Endothelial cell of umbilical vein (primary cell): ENCODE data around the gene DYRK1A. TPM values are rescaled to one million over a fixed set of nuclear protein-coding genes. Genes with fewer than 3 reads are reported as not detected.
A peak's percentile ranks its signal among the peaks of the same experiment; 100 is the strongest.

ENCODE experiments used
- BruUV-seq: library from RNA; stranded (reverse); fragments of 400-500 nt; replicated peaks from 2 replicates; lab custom pipeline; 2021; lab: Mats Ljungman, UMichigan
- CTCF ChIA-PET: fragments of 300-600, 350-600 bp; sonication (Branson Sonifier 250); formaldehyde crosslinking; loops from one replicate; lab custom pipeline; 2021; ENCODE audit warnings: antibody characterized with exemption, inconsistent platforms; lab: Charles Lee
- POLR2A ChIA-PET: fragments of 300-600, 350-600 bp; sonication (Branson Sonifier 250); formaldehyde crosslinking; loops from one replicate; lab custom pipeline; 2021; ENCODE audit warnings: antibody characterized with exemption, inconsistent platforms; lab: Charles Lee
- DNase-seq: peaks from one replicate; pipeline ENCODE4 v3.0.0-alpha.2; 2011; ENCODE audit warnings: low read depth, low spot score
- FAIRE-seq: peaks from 2 replicates; lab custom pipeline; 2011; peaks lifted over from hg19 to GRCh38; lab: Jason Lieb, UNC
- H2AFZ ChIP-seq: 2 replicates; pipeline ENCODE4 v1.6.0; 2012; ENCODE audit warnings: low read depth, low read length, control low read depth, inconsistent platforms
- H3K27ac ChIP-seq: 2 replicates; pipeline ENCODE4 v1.5.1; 2011; ENCODE audit warnings: low read depth, mild to moderate bottlenecking, control low read depth, low read length, moderate library complexity; ENCODE audit not compliant: insufficient read depth
- H3K27me3 ChIP-seq, 2 experiments: 2 replicates each; pipeline versions ENCODE4 v1.6.0 to v1.6.1; 2011; ENCODE audit warnings: low read length in 2 of 2, mixed read lengths in 1 of 2; ENCODE audit not compliant: control insufficient read depth in 2 of 2, insufficient read depth in 2 of 2
- H3K36me3 ChIP-seq, 2 experiments: 2 replicates in 1 of 2; 3 replicates in 1 of 2; pipeline ENCODE4 v1.5.1; 2011; ENCODE audit warnings: low read length in 2 of 2, mild to moderate bottlenecking in 1 of 2, moderate library complexity in 1 of 2; ENCODE audit not compliant: control insufficient read depth in 2 of 2, insufficient read depth in 2 of 2; ENCODE audit errors: extremely low read depth in 1 of 2
- H3K4me1 ChIP-seq: 3 replicates; pipeline ENCODE4 v1.5.1; 2011; ENCODE audit warnings: mild to moderate bottlenecking, low read length; ENCODE audit not compliant: control insufficient read depth, insufficient read depth; ENCODE audit errors: extremely low read depth
- H3K4me2 ChIP-seq: 2 replicates; pipeline ENCODE4 v1.6.1; 2011; ENCODE audit warnings: low read length, control low read depth, mixed read lengths; ENCODE audit not compliant: insufficient read depth
- H3K4me3 ChIP-seq, 3 experiments: fragments of 200-600 bp in 1 of 3; sonication (generic), shearing (Covaris generic) in 1 of 3; replicated peaks in 1 of 3; 2 replicates each; pipeline ENCODE4 v1.5.1; 2011 to 2016; ENCODE audit warnings: control low read depth in 3 of 3, low read length in 3 of 3, mild to moderate bottlenecking in 2 of 3, inconsistent platforms in 1 of 3, low read depth in 1 of 3, moderate library complexity in 1 of 3; ENCODE audit not compliant: insufficient read depth in 1 of 3
- H3K79me2 ChIP-seq: 2 replicates; pipeline ENCODE4 v1.6.0; 2012; ENCODE audit warnings: low read length, inconsistent platforms; ENCODE audit not compliant: control insufficient read depth, insufficient read depth
- H3K9ac ChIP-seq: replicated peaks from 2 replicates; pipeline ENCODE3; 2011; ENCODE audit warnings: low read length, control low read depth; ENCODE audit not compliant: insufficient read depth; ENCODE audit errors: extremely low read depth
- H3K9me1 ChIP-seq: replicated peaks from 3 replicates; pipeline ENCODE4 v1.6.0; 2011; ENCODE audit warnings: mild to moderate bottlenecking, low read length; ENCODE audit not compliant: control insufficient read depth, insufficient read depth; ENCODE audit errors: extremely low read depth
- H3K9me3 ChIP-seq: replicated peaks from 2 replicates; pipeline ENCODE4 v1.5.1; 2012; ENCODE audit warnings: low read length, inconsistent platforms; ENCODE audit not compliant: control insufficient read depth, insufficient read depth
- H4K20me1 ChIP-seq: replicated peaks from 2 replicates; pipeline ENCODE3; 2011; ENCODE audit warnings: mild to moderate bottlenecking, low read length; ENCODE audit not compliant: control insufficient read depth, insufficient read depth; ENCODE audit errors: extremely low read depth
- CTCF ChIP-seq, 2 donors: IDR thresholded peaks; 1 replicate in 1 of 2; 2 replicates in 1 of 2; pipeline ENCODE4 v1.5.1; 2011; ENCODE audit warnings: low read length in 2 of 2, mild to moderate bottlenecking in 2 of 2, moderate library complexity in 2 of 2, control low read depth in 1 of 2, inconsistent platforms in 1 of 2, low read depth in 1 of 2; ENCODE audit not compliant: insufficient read depth in 1 of 2; ENCODE audit errors: extremely low read depth in 1 of 2
- EZH2 ChIP-seq: IDR thresholded peaks from 2 replicates; pipeline ENCODE4 v1.6.1; 2012; ENCODE audit warnings: borderline replicate concordance, low read depth, mild to moderate bottlenecking, moderate library complexity, low read length, inconsistent platforms; ENCODE audit not compliant: severe bottlenecking
- FOS ChIP-seq: IDR thresholded peaks from 2 replicates; pipeline ENCODE4 v1.6.1; 2011; ENCODE audit warnings: mild to moderate bottlenecking, low read length, moderate library complexity, borderline replicate concordance; ENCODE audit not compliant: insufficient read depth
- GATA2 ChIP-seq: IDR thresholded peaks from 2 replicates; pipeline ENCODE4 v1.7.0; 2011; ENCODE audit warnings: low read depth, mild to moderate bottlenecking, moderate library complexity, mixed read lengths, low read length; ENCODE audit not compliant: insufficient read length, insufficient read depth
- JUN ChIP-seq: IDR thresholded peaks from 2 replicates; pipeline ENCODE4 v1.6.1; 2011; ENCODE audit warnings: borderline replicate concordance, low read depth; ENCODE audit not compliant: insufficient read length, insufficient read depth
- MAX ChIP-seq: IDR thresholded peaks from 2 replicates; pipeline ENCODE4 v1.6.1; 2011; ENCODE audit not compliant: insufficient read depth, insufficient read length
- MYC ChIP-seq: IDR thresholded peaks from one replicate; pipeline ENCODE4 v1.6.1; 2011; ENCODE audit warnings: mild to moderate bottlenecking, low read depth, low read length
- POLR2A ChIP-seq: IDR thresholded peaks from 2 replicates; pipeline ENCODE4 v1.6.1; 2012; ENCODE audit warnings: low read depth, mild to moderate bottlenecking, control low read depth, low read length
- POLR2AphosphoS5 ChIP-seq: IDR thresholded peaks from 2 replicates; pipeline ENCODE4 v1.6.1; 2012; ENCODE audit warnings: low read depth, mild to moderate bottlenecking, control low read depth, low read length, moderate library complexity; ENCODE audit not compliant: insufficient read depth
- dilution Hi-C: fragments of 300-500 bp; cut with MboI; formaldehyde crosslinking; loops from one replicate; pipeline ENCODE4 v1.15.0; 2019; ENCODE audit warnings: low sequenced_read_pairs; ENCODE audit not compliant: extremely low pct_ligation_motif_present
- intact Hi-C: fragments of 100-400 bp; cut with micrococcal nuclease; formaldehyde crosslinking; loops from one replicate; pipeline ENCODE4 v1.10.0; 2022
- polyA plus RNA-seq, 4 experiments: library from polyadenylated mRNA; depleted of rRNA in 3 of 4; stranded (reverse) in 3 of 4; unstranded in 1 of 4; fragments of >200 nt; gene quantifications; 2 replicates each; pipeline versions ENCODE4 v1.2.1 to v1.2.3, GENCODE V29; 2011 to 2012; ENCODE audit warnings: missing spikeins in 1 of 4
- total RNA-seq: library from RNA; stranded (reverse); gene quantifications from 2 replicates; pipeline ENCODE4 v1.2.3, GENCODE V29; 2021

DYRK1A gene
- total and polyA plus RNA-seq, 2 donors (not counting 3 experiments of a cell fraction or from before 2014, with no cell fraction given) = 51.8 to 53.7 TPM

GRCh38 chr21:37348664-37349063 is 17.9 kb upstream of the DYRK1A start:
- Histone ChIP-seq H4K20me1 (no peaks in the 10 kb centered on the region), H3K9me3 (peaks cover 7% of the 10 kb centered on the region), H3K79me2 (no peaks in the 10 kb centered on the region), H3K27me3 (no peaks in the 10 kb centered on the region), H3K4me3 (no peak overlapping the region), H2AFZ (no peak overlapping the region), H3K9ac (no peak overlapping the region), H3K36me3 (no peaks in the 10 kb centered on the region), H3K9me1 (no peaks in the 10 kb centered on the region), H3K4me2 (no peak overlapping the region), H3K27ac (no peak overlapping the region), H3K4me1 (no peaks in the 10 kb centered on the region)
- TF ChIP-seq CTCF (IDR thresholded peaks at IDR 0.05; ENCODE audit: extremely low read depth in 1 of 2, insufficient read depth in 1 of 2, low read depth in 1 of 2, low read length in 2 of 2) = no peak
- no peak for TF ChIP-seq POLR2A
- TF ChIP-seq JUN = no peak
- no peak for TF ChIP-seq POLR2AphosphoS5
- no peak for TF ChIP-seq FOS
- no peak for TF ChIP-seq MAX
- TF ChIP-seq EZH2 = no peak
- no peak for TF ChIP-seq MYC
- TF ChIP-seq GATA2 = no peak
- ChIA-PET CTCF (interaction anchor here (0.7 to 1.3 kb wide), 4 partner anchors 9 to 167 kb away, joined by 3 to 4 read pairs (median 3); no protein-coding TSS in a partner anchor), POLR2A (no interaction called here)
- BruUV-seq = no TSS peak
- DNase-seq (peak; percentile 16), FAIRE-seq (no peak)
- intact Hi-C loops = no loop called here
- dilution Hi-C loops = no loop called here
